ENCODE measurements around the gene FAM219A.
A peak's percentile ranks its signal among the peaks of the same experiment; 100 is the strongest.

Gene FAM219A

GRCh38 chr9:34400275-34400674, 58.1 kb downstream of the FAM219A start:
- DNase-seq (ENCODE audit: low read depth): no peak

GRCh38 chr9:34399729-34400128, 58.6 kb downstream of the FAM219A start:
- no peak for DNase-seq (ENCODE audit: low read depth)

GRCh38 chr9:34398875-34399274, 59.5 kb downstream of the FAM219A start:
- no peak for DNase-seq (ENCODE audit: low read depth)

- DNase-seq (ENCODE audit: low read depth): no peak
Observed at GRCh38 chr9:34396276-34397214, 61.8 kb downstream of the FAM219A start.

- DNase-seq (ENCODE audit: low read depth): no peak
Observed at GRCh38 chr9:34392511-34392910, 65.9 kb downstream of the FAM219A start.

- DNase-seq (ENCODE audit: low read depth): no peak
Observed at GRCh38 chr9:34387239-34387638, 71.1 kb downstream of the FAM219A start.

GRCh38 chr9:34386656-34387055, 71.7 kb downstream of the FAM219A start:
- DNase-seq (ENCODE audit: low read depth): no peak

- DNase-seq (ENCODE audit: low read depth): no peak
Observed at GRCh38 chr9:34385561-34386230, 72.7 kb downstream of the FAM219A start.

GRCh38 chr9:34384368-34385165, 73.8 kb downstream of the FAM219A start:
- no peak for DNase-seq (ENCODE audit: low read depth)

GRCh38 chr9:34383904-34384303, 74.5 kb downstream of the FAM219A start:
- DNase-seq (ENCODE audit: low read depth): no peak

- DNase-seq (ENCODE audit: low read depth): no peak
Observed at GRCh38 chr9:34382879-34383278, 75.5 kb downstream of the FAM219A start.

GRCh38 chr9:34382054-34382453, 76.3 kb downstream of the FAM219A start:
- no peak for DNase-seq (ENCODE audit: low read depth)

- DNase-seq (ENCODE audit: low read depth): no peak
Observed at GRCh38 chr9:34381323-34381722, 77.0 kb downstream of the FAM219A start.

GRCh38 chr9:34380511-34381315, 77.7 kb downstream of the FAM219A start:
- DNase-seq (ENCODE audit: low read depth): peak; percentile 63

GRCh38 chr9:34380034-34380510, 78.3 kb downstream of the FAM219A start:
- DNase-seq (ENCODE audit: low read depth): no peak

GRCh38 chr9:34379334-34380033, 78.9 kb downstream of the FAM219A start:
- peak; percentile 81 for DNase-seq (ENCODE audit: low read depth)

- no peak for DNase-seq (ENCODE audit: low read depth)
Observed at GRCh38 chr9:34378376-34379060, 79.9 kb downstream of the FAM219A start.

GRCh38 chr9:34377404-34377746, 81.0 kb downstream of the FAM219A start:
- no peak for DNase-seq (ENCODE audit: low read depth)

- DNase-seq (ENCODE audit: low read depth): peak; percentile 96
Observed at GRCh38 chr9:34376596-34377403, 81.6 kb downstream of the FAM219A start, which contains the start of gene MYORG. Gene MYORG (minus strand): TSS chr9:34376898. CDS start chr9:34372943, 3,955 bp downstream.

All from stimulated activated CD8-positive, alpha-beta memory T cell treated with anti-CD3 and anti-CD28 coated beads, Interleukin-4, amount 100 ng/mL, for 24 hours (primary cell).